OCI-LY3 (cell line): ENCODE results near the gene NRF1.

Experiments used
- H2AFZ ChIP-seq: fragments of 200-600, 300-600 bp; shearing (Covaris generic); 2 replicates; pipeline ENCODE4 v1.6.0; 2014; ENCODE audit warnings: antibody characterized with exemption, low read depth, low read length
- H3K27ac ChIP-seq: fragments of 200-600, 300-600 bp; sonication (generic); 2 replicates; pipeline ENCODE4 v1.5.1; 2014; ENCODE audit warnings: mild to moderate bottlenecking, low read length, moderate library complexity, mixed read lengths
- H3K27me3 ChIP-seq: fragments of 200-600, 300-600 bp; sonication (generic); 2 replicates; pipeline ENCODE4 v1.6.1; 2014; ENCODE audit warnings: low read depth, low read length, mixed read lengths
- H3K36me3 ChIP-seq: fragments of 200-600, 300-600 bp; sonication (generic); replicated peaks from 2 replicates; pipeline ENCODE3; 2014; ENCODE audit warnings: low read depth, low read length, mixed read lengths
- H3K4me1 ChIP-seq: fragments of 300-600, 200-600 bp; sonication (generic); 2 replicates; pipeline ENCODE4 v1.6.1; 2014; ENCODE audit warnings: low read length, mixed read lengths
- H3K4me2 ChIP-seq: fragments of 200-600, 300-600 bp; sonication (generic); 2 replicates; pipeline ENCODE4 v1.6.1; 2014; ENCODE audit warnings: low read length, mixed read lengths
- H3K4me3 ChIP-seq: fragments of 300-600, 200-600 bp; sonication (generic); 2 replicates; pipeline ENCODE4 v1.5.1; 2014; ENCODE audit warnings: antibody characterized with exemption, mild to moderate bottlenecking, low read length, moderate library complexity
- H3K79me2 ChIP-seq: fragments of 300-600, 200-600 bp; shearing (Covaris generic); 2 replicates; pipeline ENCODE4 v1.6.1; 2014; ENCODE audit warnings: mild to moderate bottlenecking, low read length, mixed read lengths
- H3K9ac ChIP-seq: fragments of 300-600, 200-600 bp; shearing (Covaris generic); 2 replicates; pipeline ENCODE4 v1.6.0; 2014; ENCODE audit warnings: mild to moderate bottlenecking, low read length, moderate library complexity
- H3K9me3 ChIP-seq: fragments of 200-600, 300-600 bp; shearing (Covaris generic); 2 replicates; pipeline ENCODE4 v1.6.1; 2014; ENCODE audit warnings: low read length, mixed read lengths; ENCODE audit not compliant: insufficient read depth
- H4K20me1 ChIP-seq: fragments of 200-600, 300-600 bp; sonication (generic); 2 replicates; pipeline ENCODE4 v1.6.1; 2016; ENCODE audit warnings: low read length, mixed read lengths; ENCODE audit not compliant: insufficient read depth
- CTCF ChIP-seq: fragments of 200-600, 300-600 bp; sonication (generic); IDR thresholded peaks from 2 replicates; pipeline ENCODE4 v1.5.1; 2014; ENCODE audit warnings: antibody characterized with exemption, low read length, low read depth
- EZH2phosphoT487 ChIP-seq: fragments of 200-600 bp; shearing (Covaris generic); IDR thresholded peaks from 2 replicates; pipeline ENCODE4 v1.6.1; 2018; ENCODE audit warnings: antibody characterized with exemption, mixed run types, low read depth

The NRF1 gene

GRCh38 chr7:129615018-129615417 is 3.5 kb downstream of the NRF1 start:
- Histone ChIP-seq H3K27me3 (no peaks in the 10 kb centered on the region), H3K79me2 (peaks cover 95% of the 10 kb centered on the region), H3K9me3 (no peaks in the 10 kb centered on the region), H3K27ac (peak overlapping the region; percentile 70), H3K36me3 (peaks cover 3% of the 10 kb centered on the region), H3K4me3 (peak overlapping the region; percentile 52), H2AFZ (no peak overlapping the region), H3K9ac (0 out of 2 replicates have a peak overlapping the region, but pooled peaks have one; percentile 8), H3K4me1 (peaks cover 33% of the 10 kb centered on the region), H4K20me1 (peaks cover 59% of the 10 kb centered on the region), H3K4me2 (peak overlapping the region; percentile 67)
- TF ChIP-seq CTCF = no peak
- no peak for TF ChIP-seq EZH2phosphoT487

DNA sequence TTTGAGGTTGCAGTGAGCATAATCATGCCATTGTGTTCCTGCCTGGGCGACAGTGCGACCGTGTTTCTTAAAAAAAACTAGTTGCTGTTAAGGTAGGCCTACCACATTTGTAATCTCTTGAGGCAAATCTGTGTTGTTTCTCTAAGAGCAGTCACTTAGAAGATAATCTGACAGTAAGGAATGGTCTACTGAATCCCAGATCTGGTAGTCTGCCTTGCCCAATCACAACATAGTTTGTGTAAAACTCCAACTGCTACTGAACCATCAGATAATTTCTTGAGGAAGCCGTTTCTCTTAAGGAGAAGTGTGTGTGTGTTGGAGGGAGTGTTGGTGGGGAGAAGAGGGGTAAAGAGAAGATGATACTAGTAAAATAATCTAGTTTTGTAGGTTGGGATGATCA is 5.0 kb downstream of the NRF1 start:
- no peaks in the 10 kb centered on the region for H3K9me3 ChIP-seq
- no peak overlapping the region for H3K27ac ChIP-seq
- no peak overlapping the region for H3K4me3 ChIP-seq
- no peak overlapping the region for H2AFZ ChIP-seq
- H3K4me1 ChIP-seq = peaks cover 27% of the 10 kb centered on the region
- peaks cover 96% of the 10 kb centered on the region for H3K79me2 ChIP-seq
- H3K27me3 ChIP-seq = no peaks in the 10 kb centered on the region
- H3K36me3 ChIP-seq = no peaks in the 10 kb centered on the region
- no peak for TF ChIP-seq EZH2phosphoT487
- no peak for TF ChIP-seq CTCF
- peaks cover 67% of the 10 kb centered on the region for H4K20me1 ChIP-seq
- no peak overlapping the region for H3K4me2 ChIP-seq
- no peak overlapping the region for H3K9ac ChIP-seq

- H3K9ac ChIP-seq = no peak overlapping the region
- H3K27ac ChIP-seq = no peak overlapping the region
- no peak overlapping the region for H2AFZ ChIP-seq
- peaks cover 98% of the 10 kb centered on the region for H3K79me2 ChIP-seq
- H3K9me3 ChIP-seq = no peaks in the 10 kb centered on the region
- H3K4me3 ChIP-seq = no peak overlapping the region
- no peaks in the 10 kb centered on the region for H3K27me3 ChIP-seq
- no peak overlapping the region for H3K4me2 ChIP-seq
- H3K4me1 ChIP-seq = peaks cover 27% of the 10 kb centered on the region
- H4K20me1 ChIP-seq = peaks cover 67% of the 10 kb centered on the region
- TF ChIP-seq CTCF (no peak), EZH2phosphoT487 (no peak)
- H3K36me3 ChIP-seq = no peaks in the 10 kb centered on the region
Observed at GRCh38 chr7:129617178-129617577, 5.7 kb downstream of the NRF1 start.

DNA sequence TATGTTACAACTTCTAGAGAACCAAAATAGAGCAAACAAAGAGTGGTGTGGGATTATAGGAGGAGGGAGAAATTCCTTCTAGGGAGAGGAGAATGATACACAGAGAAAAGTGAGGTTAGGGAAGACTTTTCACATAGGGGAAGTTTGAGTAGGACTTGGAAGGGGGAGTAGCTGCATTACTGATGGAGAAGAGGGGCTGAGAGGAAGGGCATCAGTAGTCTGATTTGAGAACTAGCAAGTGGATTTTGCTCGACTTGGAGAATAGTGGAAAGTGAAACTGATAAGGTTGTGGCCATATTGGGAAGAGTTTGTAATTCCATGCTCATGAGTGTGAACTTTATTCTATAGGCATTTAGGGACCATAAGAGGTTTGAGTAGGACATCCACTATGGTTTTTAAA is 6.1 kb downstream of the NRF1 start:
- no peak overlapping the region for H3K4me2 ChIP-seq

More for the DNA sequence above, 6.1 kb downstream of the NRF1 start:
- peaks cover 27% of the 10 kb centered on the region for H3K4me1 ChIP-seq
- no peak for TF ChIP-seq EZH2phosphoT487
- TF ChIP-seq CTCF = no peak
- H3K27me3 ChIP-seq = no peaks in the 10 kb centered on the region
- peaks cover 64% of the 10 kb centered on the region for H4K20me1 ChIP-seq
- H3K79me2 ChIP-seq = peaks cover 98% of the 10 kb centered on the region
- no peak overlapping the region for H3K4me3 ChIP-seq
- H3K27ac ChIP-seq = no peak overlapping the region
- H3K36me3 ChIP-seq = no peaks in the 10 kb centered on the region
- no peaks in the 10 kb centered on the region for H3K9me3 ChIP-seq
- no peak overlapping the region for H3K9ac ChIP-seq
- H2AFZ ChIP-seq = no peak overlapping the region
